H9 (cell line): Measurements from ENCODE around the gene ATF3. TPM values are rescaled to one million over a fixed set of nuclear protein-coding genes. Genes with fewer than 3 reads are reported as not detected.

Source experiments
- DNase-seq: peaks from one replicate; pipeline ENCODE4 v3.0.0-alpha.2; 2017
- H2AFZ ChIP-seq: one replicate; pipeline ENCODE4 v1.6.1; 2013; ENCODE audit warnings: mild to moderate bottlenecking, low read length, control low read depth, moderate library complexity
- H2AK5ac ChIP-seq: 2 replicates; pipeline ENCODE4 v1.6.1; 2013; ENCODE audit warnings: low read length, control low read depth, mixed read lengths; ENCODE audit not compliant: insufficient read length
- H2BK120ac ChIP-seq: one replicate; pipeline ENCODE4 v1.6.1; 2013; ENCODE audit warnings: low read depth, mild to moderate bottlenecking, low read length, control low read depth, inconsistent platforms; ENCODE audit not compliant: poor library complexity, severe bottlenecking
- H2BK12ac ChIP-seq: 2 replicates; pipeline ENCODE4 v1.6.1; 2013; ENCODE audit warnings: low read length, control low read depth, mixed read lengths, low read depth; ENCODE audit not compliant: insufficient read length
- H2BK15ac ChIP-seq: 2 replicates; pipeline ENCODE4 v1.6.1; 2013; ENCODE audit warnings: low read depth, low read length, control low read depth
- H2BK20ac ChIP-seq: one replicate; pipeline ENCODE4 v1.6.1; 2013; ENCODE audit warnings: low read depth, mild to moderate bottlenecking, low read length, control low read depth, inconsistent platforms; ENCODE audit not compliant: poor library complexity, severe bottlenecking
- H2BK5ac ChIP-seq: 2 replicates; pipeline ENCODE4 v1.6.1; 2013; ENCODE audit warnings: low read length, control low read depth, mixed read lengths; ENCODE audit not compliant: insufficient read length
- H3K14ac ChIP-seq: 2 replicates; pipeline ENCODE4 v1.6.1; 2013; ENCODE audit warnings: low read length, control low read depth; ENCODE audit not compliant: insufficient read depth
- H3K18ac ChIP-seq: 2 replicates; pipeline ENCODE4 v1.6.1; 2013; ENCODE audit warnings: low read depth, mild to moderate bottlenecking, mixed read lengths, low read length, control low read depth; ENCODE audit not compliant: insufficient read length
- H3K23ac ChIP-seq: 2 replicates; pipeline ENCODE4 v1.6.1; 2013; ENCODE audit warnings: low read length, control low read depth, mixed read lengths, low read depth; ENCODE audit not compliant: insufficient read length
- H3K23me2 ChIP-seq: 2 replicates; pipeline ENCODE4 v1.6.1; 2013; ENCODE audit warnings: low read depth, mild to moderate bottlenecking, mixed read lengths, low read length, control low read depth; ENCODE audit not compliant: insufficient read length, poor library complexity, severe bottlenecking
- H3K27ac ChIP-seq: 2 replicates; pipeline ENCODE4 v1.5.1; 2013; ENCODE audit warnings: low read length, control low read depth, mixed read lengths, low read depth; ENCODE audit not compliant: insufficient read length
- H3K27me3 ChIP-seq: 2 replicates; pipeline ENCODE4 v1.6.1; 2013; ENCODE audit warnings: low read length, control low read depth, inconsistent platforms; ENCODE audit not compliant: insufficient read depth
- H3K4ac ChIP-seq: 2 replicates; pipeline ENCODE4 v1.6.1; 2013; ENCODE audit warnings: low read depth, mild to moderate bottlenecking, control low read depth, inconsistent platforms, low read length, moderate library complexity
- H3K4me1 ChIP-seq: 2 replicates; pipeline ENCODE4 v1.6.1; 2013; ENCODE audit warnings: low read length, control low read depth, inconsistent platforms; ENCODE audit not compliant: insufficient read depth
- H3K4me2 ChIP-seq: 2 replicates; pipeline ENCODE4 v1.6.1; 2013; ENCODE audit warnings: low read length, control low read depth, mixed read lengths; ENCODE audit not compliant: insufficient read length, insufficient read depth
- H3K56ac ChIP-seq: 2 replicates; pipeline ENCODE4 v1.6.1; 2013; ENCODE audit warnings: low read depth, mild to moderate bottlenecking, mixed read lengths, low read length, control low read depth; ENCODE audit not compliant: insufficient read length
- H3K79me1 ChIP-seq: 2 replicates; pipeline ENCODE4 v1.6.1; 2013; ENCODE audit warnings: low read depth, mild to moderate bottlenecking, moderate library complexity, low read length, control low read depth, inconsistent platforms; ENCODE audit not compliant: insufficient read depth, poor library complexity, severe bottlenecking
- H3K79me2 ChIP-seq: 2 replicates; pipeline ENCODE4 v1.6.1; 2013; ENCODE audit warnings: low read length, control low read depth, inconsistent platforms; ENCODE audit not compliant: insufficient read depth
- H3K9ac ChIP-seq: 2 replicates; pipeline ENCODE4 v1.6.1; 2013; ENCODE audit warnings: low read length, control low read depth, mixed read lengths; ENCODE audit not compliant: insufficient read length; ENCODE audit errors: extremely low read depth
- H3K9me3 ChIP-seq: one replicate; pipeline ENCODE4 v1.6.1; 2013; ENCODE audit warnings: low read depth, low read length, inconsistent platforms; ENCODE audit not compliant: control insufficient read depth
- H3T11ph ChIP-seq: one replicate; pipeline ENCODE4 v1.6.1; 2013; ENCODE audit warnings: mild to moderate bottlenecking, low read length, control low read depth, inconsistent platforms
- H4K20me1 ChIP-seq: one replicate; pipeline ENCODE4 v1.6.1; 2013; ENCODE audit not compliant: control insufficient read depth, insufficient read length, insufficient read depth
- H4K5ac ChIP-seq: 2 replicates; pipeline ENCODE4 v1.6.1; 2013; ENCODE audit warnings: low read depth, mild to moderate bottlenecking, mixed read lengths, low read length, control low read depth; ENCODE audit not compliant: insufficient read length
- H4K8ac ChIP-seq: replicated peaks from 2 replicates; pipeline ENCODE4 v1.6.1; 2013; ENCODE audit warnings: low read length, control low read depth, mixed read lengths, low read depth; ENCODE audit not compliant: insufficient read length
- H4K91ac ChIP-seq: 2 replicates; pipeline ENCODE4 v1.6.1; 2013; ENCODE audit warnings: low read depth, mild to moderate bottlenecking, moderate library complexity, mixed read lengths, low read length, control low read depth; ENCODE audit not compliant: insufficient read length
- H3K27ac Mint-ChIP-seq, 3 experiments: 2 replicates in 2 of 3; 3 replicates in 1 of 3; pipeline ENCODE4 v1.8.0; 2020 to 2021; ENCODE audit warnings: mixed read lengths in 3 of 3, mild to moderate bottlenecking in 1 of 3, moderate library complexity in 1 of 3
- H3K27me3 Mint-ChIP-seq: 2 replicates; pipeline ENCODE4 v1.8.0; 2021; ENCODE audit warnings: low read depth, mild to moderate bottlenecking, moderate library complexity, mixed read lengths
- H3K36me3 Mint-ChIP-seq, 3 experiments: 2 replicates in 2 of 3; 3 replicates in 1 of 3; pipeline ENCODE4 v1.8.0; 2020 to 2021; ENCODE audit warnings: low read depth in 3 of 3, mixed read lengths in 3 of 3; ENCODE audit not compliant: insufficient read depth in 1 of 3
- H3K4me1 Mint-ChIP-seq, 2 experiments: 2 replicates each; pipeline ENCODE4 v1.8.0; 2020; ENCODE audit warnings: mixed read lengths in 2 of 2
- H3K4me3 Mint-ChIP-seq, 2 experiments: 2 replicates in 1 of 2; 3 replicates in 1 of 2; pipeline ENCODE4 v1.8.0; 2020 to 2021; ENCODE audit warnings: mild to moderate bottlenecking in 2 of 2, mixed read lengths in 2 of 2, moderate library complexity in 1 of 2
- H3K9me3 Mint-ChIP-seq, 2 experiments: 2 replicates in 1 of 2; 3 replicates in 1 of 2; pipeline ENCODE4 v1.8.0; 2020; ENCODE audit warnings: mild to moderate bottlenecking in 2 of 2, mixed read lengths in 2 of 2, moderate library complexity in 1 of 2
- WGBS: extraction: QIAGEN DNeasy Blood & Tissue Kit; methylation state at CpG from one replicate; pipeline ENCODE4 v1.1.7; 2013; ENCODE audit warnings: missing lambda C conversion rate, low lambda C conversion rate, mixed read lengths; ENCODE audit not compliant: insufficient read length; ENCODE audit errors: extremely low coverage; 5-methylcytosine and 5-hydroxymethylcytosine counted together
- total RNA-seq: library from RNA; stranded (reverse); gene quantifications from 2 replicates; pipeline ENCODE4 v1.2.1, GENCODE V29; 2021
- TF ChIP-seq, protein P1 (sequence below): fragments of 200-600 bp; sonication (generic); conservative IDR thresholded peaks from 3 replicates; pipeline ENCODE4 v1.8.0; 2021; ENCODE audit warnings: antibody characterized with exemption, mild to moderate bottlenecking

Gene ATF3
- total RNA-seq, 1 experiment from 2014 or later, result 14.7 TPM

- Mint-ChIP-seq H3K27ac (no peak overlapping the region), H3K36me3 (peaks cover 0 to 4% (median 0%) of the 10 kb centered on the region in 3 experiments; a peak in 2 of 7 replicates), H3K27me3 (peaks cover 19% of the 10 kb centered on the region), H3K4me1 (no peaks in the 10 kb centered on the region), H3K9me3 (no peaks in the 10 kb centered on the region; a peak in 1 of 5 replicates), H3K4me3 (no peak overlapping the region)
- no peak overlapping the region for H3K23ac ChIP-seq
- H3K9ac ChIP-seq, result no peak overlapping the region
- H2BK15ac ChIP-seq, result no peak overlapping the region
- H2AFZ ChIP-seq, result no peak overlapping the region
- no peak overlapping the region for H3K14ac ChIP-seq
- H2BK5ac ChIP-seq, result no peak overlapping the region
- no peak overlapping the region for H4K91ac ChIP-seq
- no peak overlapping the region for H3K4me2 ChIP-seq
- no peaks in the 10 kb centered on the region for H3K23me2 ChIP-seq
- no peak overlapping the region for H4K5ac ChIP-seq
- TF ChIP-seq, protein P1, sequence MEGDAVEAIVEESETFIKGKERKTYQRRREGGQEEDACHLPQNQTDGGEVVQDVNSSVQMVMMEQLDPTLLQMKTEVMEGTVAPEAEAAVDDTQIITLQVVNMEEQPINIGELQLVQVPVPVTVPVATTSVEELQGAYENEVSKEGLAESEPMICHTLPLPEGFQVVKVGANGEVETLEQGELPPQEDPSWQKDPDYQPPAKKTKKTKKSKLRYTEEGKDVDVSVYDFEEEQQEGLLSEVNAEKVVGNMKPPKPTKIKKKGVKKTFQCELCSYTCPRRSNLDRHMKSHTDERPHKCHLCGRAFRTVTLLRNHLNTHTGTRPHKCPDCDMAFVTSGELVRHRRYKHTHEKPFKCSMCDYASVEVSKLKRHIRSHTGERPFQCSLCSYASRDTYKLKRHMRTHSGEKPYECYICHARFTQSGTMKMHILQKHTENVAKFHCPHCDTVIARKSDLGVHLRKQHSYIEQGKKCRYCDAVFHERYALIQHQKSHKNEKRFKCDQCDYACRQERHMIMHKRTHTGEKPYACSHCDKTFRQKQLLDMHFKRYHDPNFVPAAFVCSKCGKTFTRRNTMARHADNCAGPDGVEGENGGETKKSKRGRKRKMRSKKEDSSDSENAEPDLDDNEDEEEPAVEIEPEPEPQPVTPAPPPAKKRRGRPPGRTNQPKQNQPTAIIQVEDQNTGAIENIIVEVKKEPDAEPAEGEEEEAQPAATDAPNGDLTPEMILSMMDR, result no peak
- no peak overlapping the region for H3K18ac ChIP-seq
- H3K27ac ChIP-seq, result no peak overlapping the region
- no peaks in the 10 kb centered on the region for H4K20me1 ChIP-seq
- 100% methylated on average over 1 of the region's 7 CpGs for WGBS
- no peaks in the 10 kb centered on the region for H3K27me3 ChIP-seq
- H3K4me1 ChIP-seq, result peaks cover 3% of the 10 kb centered on the region; the same call in 1 of the 2 replicates
- H2BK120ac ChIP-seq, result no peak overlapping the region
- H2BK12ac ChIP-seq, result no peak overlapping the region
- no peak overlapping the region for H3T11ph ChIP-seq
- H2AK5ac ChIP-seq, result no peak overlapping the region
- H2BK20ac ChIP-seq, result no peak overlapping the region
- H3K56ac ChIP-seq, result no peak overlapping the region
- H3K4ac ChIP-seq, result no peak overlapping the region
- H4K8ac ChIP-seq, result no peak overlapping the region
- H3K79me2 ChIP-seq, result no peaks in the 10 kb centered on the region
- H3K79me1 ChIP-seq, result no peaks in the 10 kb centered on the region
- DNase-seq, result no peak
- H3K9me3 ChIP-seq, result no peaks in the 10 kb centered on the region
Observed at GRCh38 chr1:212628813-212629415, 20.4 kb downstream of the ATF3 start.
